OCI-LY7 (cell line): ENCODE measurements around the gene TPK1.

Experiments
- EZH2phosphoT487 ChIP-seq: fragments of 200-600 bp; sonication (generic); IDR thresholded peaks from 2 replicates; pipeline ENCODE4 v1.6.1; 2018; ENCODE audit warnings: low read depth, borderline replicate concordance, mild to moderate bottlenecking, mixed run types, antibody characterized with exemption, low read length, moderate library complexity, mixed read lengths
- TF ChIP-seq, protein P1 (sequence below): fragments of 200-600 bp; sonication (generic); conservative IDR thresholded peaks from 2 replicates; pipeline ENCODE4 v1.5.1; 2014; ENCODE audit warnings: mild to moderate bottlenecking, antibody characterized with exemption, low read length, moderate library complexity, mixed read lengths

DNA sequence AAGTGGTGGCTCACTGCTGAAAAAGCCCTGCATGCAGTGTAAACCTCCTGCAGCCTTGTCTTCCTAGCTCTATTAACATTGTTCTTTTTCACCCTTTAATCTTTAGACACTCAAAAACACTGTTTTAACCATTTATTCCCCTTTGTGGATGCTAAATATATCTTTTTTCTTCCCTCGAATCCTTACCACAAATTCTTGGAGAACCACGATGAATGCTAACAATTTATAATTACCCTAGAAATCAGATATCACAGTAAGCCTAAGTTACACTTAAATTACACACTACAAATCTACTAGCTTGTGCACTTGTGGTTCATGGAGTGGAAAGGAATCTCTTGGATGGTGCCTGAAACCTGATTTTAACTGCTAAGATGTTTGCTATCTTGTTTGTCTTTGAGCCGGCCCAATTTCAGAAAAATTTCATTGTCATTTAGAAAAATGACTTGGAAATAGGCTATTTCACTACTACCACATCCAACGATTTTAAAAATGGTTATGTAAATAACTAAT, 307.3 kb downstream of the TPK1 start:
- TF ChIP-seq, protein P1, sequence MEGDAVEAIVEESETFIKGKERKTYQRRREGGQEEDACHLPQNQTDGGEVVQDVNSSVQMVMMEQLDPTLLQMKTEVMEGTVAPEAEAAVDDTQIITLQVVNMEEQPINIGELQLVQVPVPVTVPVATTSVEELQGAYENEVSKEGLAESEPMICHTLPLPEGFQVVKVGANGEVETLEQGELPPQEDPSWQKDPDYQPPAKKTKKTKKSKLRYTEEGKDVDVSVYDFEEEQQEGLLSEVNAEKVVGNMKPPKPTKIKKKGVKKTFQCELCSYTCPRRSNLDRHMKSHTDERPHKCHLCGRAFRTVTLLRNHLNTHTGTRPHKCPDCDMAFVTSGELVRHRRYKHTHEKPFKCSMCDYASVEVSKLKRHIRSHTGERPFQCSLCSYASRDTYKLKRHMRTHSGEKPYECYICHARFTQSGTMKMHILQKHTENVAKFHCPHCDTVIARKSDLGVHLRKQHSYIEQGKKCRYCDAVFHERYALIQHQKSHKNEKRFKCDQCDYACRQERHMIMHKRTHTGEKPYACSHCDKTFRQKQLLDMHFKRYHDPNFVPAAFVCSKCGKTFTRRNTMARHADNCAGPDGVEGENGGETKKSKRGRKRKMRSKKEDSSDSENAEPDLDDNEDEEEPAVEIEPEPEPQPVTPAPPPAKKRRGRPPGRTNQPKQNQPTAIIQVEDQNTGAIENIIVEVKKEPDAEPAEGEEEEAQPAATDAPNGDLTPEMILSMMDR = no peak
- no peak for TF ChIP-seq EZH2phosphoT487
